Central memory CD4-positive, alpha-beta T cell (primary cell): ENCODE measurements around the gene MKI67.

Experiments
- DNase-seq: peaks from one replicate; pipeline ENCODE4 v3.0.0; 2022

Gene MKI67

GRCh38 chr10:128080231-128080630, 46.0 kb downstream of the MKI67 start:
- DNase-seq = no peak

- DNase-seq = peak; percentile 25
These were observed 47.9 kb downstream of the MKI67 start for GRCh38 chr10:128078136-128078969.

GRCh38 chr10:128077155-128077875, 48.9 kb downstream of the MKI67 start:
- DNase-seq = no peak

- DNase-seq = no peak
These were observed 51.6 kb downstream of the MKI67 start for GRCh38 chr10:128074589-128074988.

GRCh38 chr10:128073890-128074289, 52.3 kb downstream of the MKI67 start:
- DNase-seq = no peak

- DNase-seq = no peak
These were observed 53.1 kb downstream of the MKI67 start for GRCh38 chr10:128072941-128073645.

GRCh38 chr10:128072046-128072445, 54.2 kb downstream of the MKI67 start:
- DNase-seq = no peak

GRCh38 chr10:128071417-128071782, 54.8 kb downstream of the MKI67 start:
- DNase-seq = no peak

- DNase-seq = no peak
These were observed 55.4 kb downstream of the MKI67 start for GRCh38 chr10:128070721-128071416.

- no peak for DNase-seq
These were observed 56.1 kb downstream of the MKI67 start for GRCh38 chr10:128070161-128070560.

- DNase-seq = peak; percentile 72
These were observed 56.7 kb downstream of the MKI67 start for GRCh38 chr10:128069351-128070051.

- DNase-seq = no peak
These were observed 57.6 kb downstream of the MKI67 start for GRCh38 chr10:128068398-128069285.

GRCh38 chr10:128067691-128068397, 58.4 kb downstream of the MKI67 start:
- DNase-seq = no peak

GRCh38 chr10:128066870-128067382, 59.3 kb downstream of the MKI67 start:
- no peak for DNase-seq

GRCh38 chr10:128065881-128066534, 60.2 kb downstream of the MKI67 start:
- DNase-seq = no peak

GRCh38 chr10:128064970-128065580, 61.1 kb downstream of the MKI67 start:
- DNase-seq = no peak

- DNase-seq = peak; percentile 77
These were observed 61.9 kb downstream of the MKI67 start for GRCh38 chr10:128064108-128064969.

GRCh38 chr10:128063736-128064107, 62.5 kb downstream of the MKI67 start:
- DNase-seq = no peak
